22Rv1 (cell line): ENCODE measurements around the gene NUP210.

Source experiments
- CTCF ChIP-seq: fragments of 450-650 bp; IDR thresholded peaks from 2 replicates; pipeline ENCODE4 v1.5.1; 2017; ENCODE audit warnings: mild to moderate bottlenecking
- ZFX ChIP-seq: fragments of 450-650 bp; IDR thresholded peaks from 2 replicates; pipeline ENCODE4 v1.6.1; 2017; ENCODE audit warnings: antibody characterized with exemption, borderline replicate concordance

- no peak for TF ChIP-seq CTCF
- TF ChIP-seq ZFX: no peak
These were observed 96.3 kb downstream of the NUP210 start for GRCh38 chr3:13323822-13324221.
